ENCODE results near the gene UBTD2.

UBTD2 gene

GRCh38 chr5:172166030-172166826, 117.3 kb downstream of the UBTD2 start:
- DNase-seq, result no peak

- no peak for DNase-seq
Measured at GRCh38 chr5:172165465-172165864, 118.1 kb downstream of the UBTD2 start.

GRCh38 chr5:172164769-172165212, 118.8 kb downstream of the UBTD2 start:
- peak; percentile 79 for DNase-seq

GRCh38 chr5:172163346-172163745, 120.2 kb downstream of the UBTD2 start:
- DNase-seq, result peak; percentile 66

GRCh38 chr5:172162987-172163343, 120.6 kb downstream of the UBTD2 start:
- no peak for DNase-seq

- peak; percentile 59 for DNase-seq
Measured at GRCh38 chr5:172162323-172162986, 121.1 kb downstream of the UBTD2 start.

- DNase-seq, result no peak
Measured at GRCh38 chr5:172160506-172160905, 123.1 kb downstream of the UBTD2 start.

Data from right hindlimb (tissue), 1 donor.